Activated T-cell treated with anti-CD3 and anti-CD28 coated beads, Interleukin-2, amount 50 U/mL, for 1 hour (primary cell): ENCODE results near the gene DNAJC6.
"Not testable (repeated sequence)": the region's sequence is repeated elsewhere in the genome, so short reads cannot be mapped to it uniquely, and the experiment has no call there.

Source experiments
- DNase-seq: peaks from one replicate; pipeline ENCODE4 v3.0.0-alpha.2; 2020

DNAJC6 gene

DNA sequence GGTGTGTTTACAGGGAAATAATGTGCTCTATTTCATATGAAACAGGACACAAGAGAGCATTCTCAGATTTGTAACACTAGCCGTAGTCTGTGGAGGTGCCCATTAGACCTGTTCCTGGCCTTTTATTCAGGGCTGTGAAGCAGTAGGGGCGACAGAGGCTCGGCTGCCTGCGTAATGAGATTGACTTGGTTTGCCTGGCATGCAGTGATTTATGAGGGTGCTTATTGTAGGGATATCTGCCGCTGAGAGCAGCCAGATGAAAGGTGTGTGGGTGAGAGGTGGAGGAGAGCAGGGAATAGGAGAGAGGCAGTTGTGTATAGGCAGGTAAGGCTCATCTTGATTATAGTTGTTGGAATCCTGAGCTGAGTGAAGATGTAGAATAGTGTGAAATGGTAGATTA lies 51.3 kb downstream of the DNAJC6 start:
- no peak for DNase-seq

- DNase-seq, result no peak
Measured at GRCh38 chr1:65362545-65362944, 53.2 kb downstream of the DNAJC6 start.

DNA sequence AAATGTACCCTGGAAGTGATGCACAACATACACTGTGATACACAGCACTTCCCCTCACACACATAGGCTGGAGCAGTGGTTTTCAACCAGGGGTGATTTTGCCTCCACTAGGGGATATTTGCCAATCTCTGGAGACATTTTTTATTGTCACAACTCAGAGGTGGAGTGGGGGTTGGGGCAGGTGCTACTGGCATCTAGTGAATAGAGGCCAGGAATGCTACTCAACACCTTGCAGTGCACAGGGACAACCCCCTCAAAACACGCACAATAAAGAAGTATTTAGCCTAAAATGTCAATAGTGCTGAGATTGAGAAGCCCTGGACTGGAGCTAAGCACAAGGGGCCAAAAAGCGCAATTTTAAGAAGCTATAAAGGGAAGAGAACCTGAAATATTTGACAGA lies 54.1 kb downstream of the DNAJC6 start:
- DNase-seq, result no peak

- no peak for DNase-seq
Measured at GRCh38 chr1:65368403-65368802, 59.1 kb downstream of the DNAJC6 start.

DNA sequence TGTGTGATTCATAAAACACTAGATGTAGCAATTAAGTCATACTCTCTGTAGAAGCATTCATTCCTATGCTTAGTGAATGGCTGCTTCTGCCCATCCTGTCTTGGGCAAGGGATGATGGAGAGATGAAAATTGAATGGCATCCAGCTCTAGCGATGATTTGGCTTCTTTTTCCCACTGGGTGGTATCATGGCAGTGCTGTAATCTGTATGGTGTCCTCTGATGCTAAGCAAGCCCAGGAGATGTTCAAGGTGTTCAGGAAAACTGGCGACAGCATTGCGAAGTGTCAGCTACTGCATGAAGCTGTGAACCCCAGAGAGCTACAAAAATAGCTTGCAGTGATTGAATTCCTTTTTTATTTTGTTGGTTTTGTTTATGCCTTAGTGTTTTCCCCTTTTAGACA lies 62.2 kb downstream of the DNAJC6 start:
- DNase-seq, result no peak

- DNase-seq, result no peak
Measured at GRCh38 chr1:65372557-65372956, 63.2 kb downstream of the DNAJC6 start.

GRCh38 chr1:65377496-65378246 lies 68.3 kb downstream of the DNAJC6 start:
- DNase-seq, result no peak

DNA sequence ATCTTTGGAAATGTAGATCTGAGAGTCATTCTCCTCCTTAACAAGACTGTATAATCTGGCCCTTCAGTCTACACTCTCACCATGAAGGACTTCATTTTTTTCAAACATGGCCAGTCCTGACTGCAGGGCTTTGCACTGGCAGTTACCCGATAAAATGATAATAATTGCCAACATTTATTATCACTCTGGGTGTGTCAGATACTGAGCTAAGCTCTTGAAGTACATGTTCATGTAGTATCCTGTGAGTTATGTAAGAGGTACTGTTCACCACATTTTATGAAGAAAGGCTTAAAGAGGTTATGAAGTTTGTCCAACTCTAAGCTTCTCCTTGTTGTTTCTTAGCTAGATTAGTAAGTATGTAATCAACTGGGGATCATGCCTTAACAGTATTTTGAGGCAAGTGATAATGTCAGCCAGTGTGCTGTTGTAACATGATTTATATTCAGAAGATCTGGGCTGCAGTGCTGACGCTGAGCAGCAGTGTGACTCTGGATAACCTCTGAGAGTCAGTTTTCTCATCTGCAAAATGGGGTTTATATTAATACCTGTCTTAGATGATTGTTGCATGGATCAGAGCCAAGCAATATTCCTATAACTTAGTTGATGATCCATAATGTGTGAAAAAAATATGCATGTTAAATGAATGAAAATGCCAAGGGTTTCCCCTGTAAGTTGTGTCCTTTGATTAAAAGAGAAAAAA lies 69.1 kb downstream of the DNAJC6 start:
- no peak for DNase-seq

DNA sequence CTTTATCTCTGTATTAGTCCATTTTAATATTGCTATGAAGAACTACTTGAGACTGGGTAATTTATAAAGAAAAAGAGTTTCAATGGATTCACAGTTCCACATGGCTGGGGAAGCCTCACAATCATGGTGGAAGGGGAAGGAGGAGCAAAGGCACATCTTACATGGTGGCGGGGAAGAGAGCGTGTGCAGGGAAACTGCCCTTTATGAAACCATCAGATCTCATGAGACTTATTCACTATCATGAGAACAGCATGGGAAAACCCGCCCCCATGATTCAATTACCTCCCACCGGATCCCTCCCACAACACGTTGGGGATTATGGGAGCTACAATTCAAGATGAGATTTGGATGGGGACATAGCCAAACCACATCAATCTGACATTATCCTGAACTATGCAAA lies 75.1 kb downstream of the DNAJC6 start:
- not testable (repeated sequence) for DNase-seq

GRCh38 chr1:65386439-65386838 lies 77.1 kb downstream of the DNAJC6 start:
- no peak for DNase-seq

DNA sequence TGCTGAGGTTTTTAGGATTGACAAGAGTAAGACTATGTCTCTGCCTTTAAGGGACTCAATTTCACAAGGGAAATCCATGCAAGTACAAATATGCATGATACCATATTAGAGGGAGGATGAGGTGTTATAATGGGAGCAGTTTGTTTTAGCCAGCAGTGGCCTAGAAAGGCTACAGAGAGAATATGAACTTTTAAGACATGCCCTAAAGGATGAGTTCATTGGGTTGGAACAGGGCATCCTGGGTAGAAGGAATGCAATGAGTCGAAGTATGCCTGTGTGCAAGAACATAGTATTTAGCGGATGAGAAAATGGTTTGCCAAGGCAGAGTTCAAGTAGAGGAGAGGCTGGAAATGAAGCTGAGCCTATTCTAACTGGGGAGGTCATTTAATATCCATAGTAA lies 78.5 kb downstream of the DNAJC6 start:
- no peak for DNase-seq

- no peak for DNase-seq
Measured at GRCh38 chr1:65388908-65389695, 79.8 kb downstream of the DNAJC6 start.

GRCh38 chr1:65392497-65392896 lies 83.2 kb downstream of the DNAJC6 start:
- DNase-seq, result no peak

DNA sequence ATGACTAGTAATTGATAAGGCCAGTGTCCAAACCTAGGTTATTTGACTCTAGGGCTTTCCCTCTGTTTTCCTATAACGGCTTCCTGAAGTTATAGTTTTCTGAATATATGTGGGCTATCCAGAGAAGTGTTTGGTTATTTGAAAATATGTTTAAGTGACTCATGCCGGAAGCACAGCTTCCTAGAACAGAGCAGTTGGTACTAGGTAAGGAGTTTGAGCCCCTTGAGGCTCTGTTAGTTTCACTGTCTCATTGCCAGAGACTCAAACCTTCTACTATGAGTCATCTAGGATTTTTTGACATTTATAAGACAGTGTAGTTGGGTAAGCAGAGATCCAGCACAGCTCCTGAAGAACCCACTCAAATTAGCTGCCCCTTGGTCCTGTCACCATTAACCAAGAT lies 84.0 kb downstream of the DNAJC6 start:
- no peak for DNase-seq

- DNase-seq, result no peak
Measured at GRCh38 chr1:65393928-65394327, 84.6 kb downstream of the DNAJC6 start.

GRCh38 chr1:65395887-65396612 lies 86.7 kb downstream of the DNAJC6 start:
- no peak for DNase-seq

GRCh38 chr1:65398083-65398482 lies 88.7 kb downstream of the DNAJC6 start:
- DNase-seq, result no peak

GRCh38 chr1:65399003-65399402 lies 89.7 kb downstream of the DNAJC6 start:
- no peak for DNase-seq

DNA sequence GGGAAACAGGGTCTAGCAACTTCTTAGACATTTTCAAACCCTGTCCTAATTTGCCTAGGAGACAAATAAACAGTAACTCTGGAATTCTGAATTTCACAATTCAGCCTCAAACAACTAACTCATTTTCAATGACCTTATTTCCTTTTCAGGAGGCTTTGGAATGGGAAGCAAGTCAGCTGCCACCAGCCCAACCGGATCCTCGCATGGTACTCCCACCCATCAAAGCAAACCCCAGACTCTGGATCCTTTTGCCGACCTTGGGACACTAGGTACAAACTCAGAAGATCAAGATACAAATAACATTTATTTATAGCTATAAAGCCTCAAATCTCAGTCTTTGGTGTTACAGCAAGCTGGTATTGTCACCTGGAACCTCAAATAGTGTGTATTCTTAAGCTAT lies 92.3 kb downstream of the DNAJC6 start:
- no peak for DNase-seq

GRCh38 chr1:65404941-65405340 lies 95.6 kb downstream of the DNAJC6 start:
- no peak for DNase-seq

DNA sequence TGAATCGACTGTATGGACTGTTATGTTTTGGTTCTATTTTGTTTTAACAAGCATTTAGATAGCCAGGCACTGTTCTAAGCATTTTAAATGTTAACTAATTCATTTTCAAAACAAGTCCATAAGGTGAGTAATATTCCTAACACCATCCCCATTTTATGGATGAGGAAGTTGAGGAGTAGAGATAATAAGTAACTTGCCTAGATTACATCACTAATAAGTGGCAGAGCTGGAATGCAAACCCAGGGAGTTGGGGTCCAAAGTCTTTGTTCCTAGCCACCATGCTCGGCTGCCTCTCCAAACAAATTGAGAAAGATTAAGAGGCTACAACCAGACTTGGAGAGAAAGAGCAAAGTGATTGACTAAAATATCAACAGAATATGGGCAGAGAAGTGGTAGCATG lies 98.5 kb downstream of the DNAJC6 start:
- DNase-seq, result no peak

DNA sequence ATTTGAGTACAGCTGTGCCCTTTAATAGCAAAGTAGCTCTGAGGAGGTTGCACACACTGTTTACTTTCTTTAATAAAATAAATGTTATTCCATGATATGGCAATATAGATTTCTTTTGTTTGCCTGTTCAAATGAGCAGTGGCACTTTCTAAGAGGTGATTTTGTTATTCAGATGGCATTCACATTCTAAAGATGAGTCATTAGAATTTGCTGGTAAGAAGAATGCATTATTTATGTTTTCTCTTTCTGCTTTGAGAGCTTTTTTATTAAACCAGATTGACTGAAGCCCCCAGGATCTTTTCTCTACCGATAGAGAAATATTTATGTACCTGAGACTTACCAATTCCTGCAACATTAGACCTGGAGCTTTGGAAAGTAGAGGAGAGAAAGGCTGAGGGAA lies 100.0 kb downstream of the DNAJC6 start:
- no peak for DNase-seq

DNA sequence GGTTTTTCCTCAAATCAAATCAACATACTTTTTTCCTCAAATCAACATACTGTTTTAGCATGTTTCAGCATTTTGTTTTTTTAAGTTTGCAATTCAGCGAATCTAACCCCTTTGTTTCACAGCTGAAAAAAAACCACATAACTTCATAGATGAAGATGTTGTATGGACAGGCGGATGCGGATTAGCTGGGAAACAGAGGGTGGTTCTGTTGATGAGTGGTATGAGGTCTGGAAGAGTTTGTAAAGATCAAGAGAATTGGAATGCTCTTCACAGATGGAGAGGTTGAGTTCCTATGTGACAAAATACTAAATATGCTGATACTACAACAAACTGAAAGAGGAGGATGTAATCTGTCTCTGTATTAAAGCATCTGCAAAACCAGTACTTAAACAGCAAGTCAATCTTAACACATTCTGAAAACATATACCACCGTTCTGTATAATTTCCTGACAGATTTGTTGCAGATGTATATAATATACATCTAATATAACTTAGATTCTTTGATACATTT lies 100.5 kb downstream of the DNAJC6 start:
- DNase-seq, result no peak
